Hematopoietic multipotent progenitor cell treated with erythropoietin and hydrocortisone succinate and interleukin-3 and kit ligand, for 6 days (in vitro differentiated cells): Measurements from ENCODE around the gene DIP2B.
A peak's percentile ranks its signal among the peaks of the same experiment; 100 is the strongest.
"Not testable (repeated sequence)": the region's sequence is repeated elsewhere in the genome, so short reads cannot be mapped to it uniquely, and the experiment has no call there.

Source experiments
- DNase-seq: peaks from one replicate; pipeline ENCODE4 v3.0.0-alpha.2; 2015

The DIP2B gene

GRCh38 chr12:50521781-50522180, 17.0 kb downstream of the DIP2B start:
- not testable (repeated sequence) for DNase-seq

DNA sequence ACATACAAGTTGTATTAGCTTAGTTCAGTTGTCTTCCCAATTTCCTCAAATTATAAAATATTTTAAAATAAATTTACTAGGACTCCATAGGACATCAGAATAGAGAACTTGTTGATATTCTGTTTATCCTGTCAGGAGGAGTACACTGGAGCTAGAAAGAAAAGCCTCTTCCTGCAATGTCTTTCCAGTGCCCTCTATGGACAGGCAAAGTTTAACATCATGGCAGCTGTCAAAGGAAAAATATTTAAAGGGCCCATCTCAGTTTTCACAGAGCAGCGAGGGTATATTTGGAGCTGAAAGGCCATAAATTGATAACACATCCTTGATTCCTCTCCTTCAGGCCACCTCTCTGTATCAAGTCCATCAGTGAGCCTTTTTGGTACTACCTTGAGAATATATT, 19.0 kb downstream of the DIP2B start:
- DNase-seq, result no peak

GRCh38 chr12:50524621-50525020, 19.8 kb downstream of the DIP2B start:
- no peak for DNase-seq

DNA sequence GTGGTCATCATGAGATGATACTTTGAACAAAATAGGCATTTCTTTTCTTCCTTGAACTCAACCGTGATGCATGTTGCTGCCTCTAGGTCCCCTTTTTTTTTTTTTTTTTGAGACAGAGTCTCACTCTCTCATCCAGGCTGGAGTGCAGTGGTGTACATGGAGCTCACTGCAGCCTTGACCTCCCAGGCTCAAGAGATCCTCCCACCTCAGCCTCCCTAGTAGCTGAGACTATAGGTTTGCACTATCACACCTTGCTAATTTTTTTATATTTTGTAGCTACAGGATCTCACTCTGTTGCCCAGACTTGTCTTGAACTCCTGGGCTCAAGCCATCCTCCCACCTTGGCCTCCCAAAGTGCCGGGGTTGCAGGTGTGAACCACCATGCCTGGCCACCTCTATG, 20.6 kb downstream of the DIP2B start:
- no peak for DNase-seq

GRCh38 chr12:50527359-50527726, 22.6 kb downstream of the DIP2B start:
- DNase-seq, result no peak

- DNase-seq, result no peak
Observed at GRCh38 chr12:50528800-50529199, 24.0 kb downstream of the DIP2B start.

- DNase-seq, result no peak
Observed at GRCh38 chr12:50529345-50529744, 24.6 kb downstream of the DIP2B start.

GRCh38 chr12:50530532-50530931, 25.7 kb downstream of the DIP2B start:
- DNase-seq, result no peak

DNA sequence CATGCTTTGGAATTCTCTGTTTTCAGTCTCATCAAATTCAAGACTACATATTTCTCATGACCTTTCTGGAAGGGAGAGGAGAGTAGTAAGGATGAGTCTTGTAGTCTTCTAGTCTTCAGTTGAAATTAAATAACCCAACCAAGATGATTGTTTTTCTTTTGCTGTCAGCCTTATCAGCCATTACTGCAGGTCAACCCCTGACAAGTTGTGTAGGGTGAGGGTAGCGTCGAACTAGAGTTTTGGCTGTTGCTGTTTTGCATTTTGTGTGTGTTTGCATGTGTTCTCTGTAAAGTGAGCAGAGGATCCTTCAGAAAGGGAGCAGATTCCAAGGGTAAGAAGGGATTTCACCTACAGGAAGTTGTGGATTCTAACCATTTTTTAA, 28.4 kb downstream of the DIP2B start:
- no peak for DNase-seq

DNA sequence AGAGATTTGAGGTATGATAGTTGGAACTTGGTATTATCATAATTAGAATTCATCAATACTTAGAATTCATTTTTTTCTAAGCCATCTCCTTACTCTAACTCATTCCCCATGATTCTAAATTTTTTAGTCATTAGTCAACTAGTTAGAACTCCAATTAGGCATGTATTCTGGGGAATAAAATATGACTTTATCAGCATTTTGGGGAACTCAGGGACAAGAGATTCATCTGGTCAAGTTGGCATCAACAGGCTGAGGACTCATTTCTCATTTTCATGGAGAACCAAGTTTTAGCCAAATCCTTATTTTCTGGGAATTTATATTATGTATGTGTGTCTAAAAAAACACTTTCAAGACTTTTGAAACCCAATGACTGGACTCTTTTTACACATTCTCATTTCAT, 29.2 kb downstream of the DIP2B start:
- no peak for DNase-seq

GRCh38 chr12:50536831-50537537, 32.2 kb downstream of the DIP2B start:
- DNase-seq, result no peak

GRCh38 chr12:50537538-50537919, 32.7 kb downstream of the DIP2B start:
- DNase-seq, result no peak

- DNase-seq, result no peak
Observed at GRCh38 chr12:50538182-50538581, 33.4 kb downstream of the DIP2B start.

GRCh38 chr12:50541139-50541538, 36.4 kb downstream of the DIP2B start:
- DNase-seq, result no peak

DNA sequence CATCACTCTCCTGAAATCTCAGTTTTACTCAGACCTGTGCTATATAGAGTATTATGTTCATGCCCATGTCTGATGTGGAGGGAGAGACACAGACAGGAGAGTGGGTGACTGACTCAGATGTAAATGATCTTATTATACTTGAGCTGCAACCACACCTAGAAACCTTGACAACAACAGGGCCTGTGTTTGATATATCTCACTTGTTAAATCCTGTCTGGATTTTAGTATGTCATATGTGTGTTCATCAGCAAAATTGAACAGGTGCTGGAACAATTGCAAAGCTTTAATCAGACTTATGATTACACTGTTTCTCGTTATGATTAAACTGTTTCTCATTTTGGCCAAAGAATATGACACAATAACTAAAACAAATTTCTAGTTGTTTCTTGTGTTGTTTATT, 37.7 kb downstream of the DIP2B start:
- peak; percentile 29 for DNase-seq

GRCh38 chr12:50543188-50543587, 38.4 kb downstream of the DIP2B start:
- not testable (repeated sequence) for DNase-seq

GRCh38 chr12:50545213-50545612, 40.4 kb downstream of the DIP2B start:
- no peak for DNase-seq

GRCh38 chr12:50545786-50546185, 41.0 kb downstream of the DIP2B start:
- DNase-seq, result no peak

DNA sequence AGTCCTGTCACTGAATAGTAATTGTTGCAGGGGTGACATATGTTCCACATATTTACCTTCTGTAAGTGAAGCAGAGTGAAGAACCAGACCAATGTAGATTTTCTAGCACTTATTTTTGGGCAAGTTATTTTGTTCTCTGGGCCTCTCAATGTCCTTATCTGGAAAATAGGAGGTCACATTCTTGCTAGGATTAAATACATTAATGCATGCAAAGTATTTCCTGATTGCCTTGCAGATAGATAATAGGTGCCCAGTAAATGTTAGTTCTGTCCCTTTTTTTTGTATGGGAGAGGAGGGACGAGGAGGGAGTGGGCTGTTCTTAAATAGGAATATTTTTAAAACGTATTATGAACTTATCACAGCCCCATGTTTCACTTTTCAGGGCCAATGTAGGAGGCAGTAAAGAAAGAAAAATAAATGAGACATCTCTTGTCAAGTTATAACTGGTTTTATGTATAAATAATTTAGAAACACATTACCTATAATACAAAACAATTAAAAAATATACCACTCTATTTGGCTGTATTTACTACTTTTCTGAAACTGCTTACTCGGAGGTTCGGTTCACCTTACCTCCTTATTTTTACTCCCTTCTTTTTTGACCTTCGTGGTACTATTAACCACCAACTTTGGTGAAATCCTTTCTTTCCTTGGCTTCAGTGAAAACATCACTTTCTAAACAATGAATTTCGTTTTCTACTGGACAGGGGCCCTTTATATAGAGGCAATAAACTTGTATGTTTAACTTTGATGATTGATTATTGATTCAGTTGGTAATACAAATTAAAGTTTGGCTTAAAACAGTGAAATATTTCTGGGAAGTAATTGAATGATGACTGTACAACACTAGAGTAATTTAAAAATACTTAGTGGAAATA, 41.9 kb downstream of the DIP2B start:
- no peak for DNase-seq

GRCh38 chr12:50547742-50548141, 43.0 kb downstream of the DIP2B start:
- DNase-seq, result no peak

DNA sequence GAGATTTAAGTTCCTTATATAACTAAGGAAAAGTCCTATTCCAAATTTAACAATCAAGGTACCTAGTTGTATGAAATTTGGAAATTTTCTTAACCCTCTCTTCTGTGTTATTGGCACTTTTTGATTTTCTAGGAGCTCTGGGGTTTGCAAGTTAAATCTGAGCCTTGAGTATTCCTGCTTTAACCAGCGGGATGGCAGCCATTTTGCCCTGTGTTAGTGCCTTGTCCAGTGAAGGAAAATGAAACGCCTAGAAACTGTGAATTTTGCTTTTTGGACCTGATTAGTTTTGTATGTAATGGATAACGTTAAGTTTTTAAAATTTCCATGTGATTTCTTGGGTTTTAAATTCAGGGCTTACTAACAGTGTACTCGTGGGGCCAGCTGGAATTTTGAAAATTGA, 45.1 kb downstream of the DIP2B start:
- DNase-seq, result no peak

- DNase-seq, result peak; percentile 89
Observed at GRCh38 chr12:50550530-50551223, 45.9 kb downstream of the DIP2B start.

DNA sequence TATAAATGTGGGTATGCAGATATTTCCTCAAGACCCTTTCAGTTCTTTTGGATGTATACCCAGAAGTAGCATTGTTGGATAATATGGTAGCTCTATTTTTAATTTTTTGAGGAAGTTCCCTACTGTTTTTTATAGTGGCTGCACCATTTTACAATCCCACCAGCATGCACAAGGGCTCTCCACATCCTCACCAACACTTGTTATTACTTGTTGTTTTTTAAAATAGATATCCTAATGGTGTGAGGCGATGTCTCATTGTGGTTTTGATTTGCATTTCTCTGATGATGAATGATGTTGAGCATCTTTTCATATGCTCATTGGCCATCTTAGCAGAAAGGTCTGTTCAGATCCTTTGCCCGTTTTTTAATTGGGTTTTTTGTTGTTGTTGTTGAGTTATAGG, 47.1 kb downstream of the DIP2B start:
- no peak for DNase-seq

- no peak for DNase-seq
Observed at GRCh38 chr12:50554651-50555050, 49.9 kb downstream of the DIP2B start.
